B cell (primary cell): ENCODE results near the gene B3GALT6. TPM values are rescaled to one million over a fixed set of nuclear protein-coding genes. Genes with fewer than 3 reads are reported as not detected.

Experiments used
- ATAC-seq: fragments of 200-7000 bp; cut with Tn5 transposase; one replicate; pipeline ENCODE4 v1.10.0; 2021; ENCODE audit warnings: low read depth, mild to moderate bottlenecking, moderate number of reproducible peaks, moderate library complexity
- CTCF ChIA-PET: fragments of 350-600 bp; sonication (Branson Sonifier 250); formaldehyde crosslinking; loops from one replicate; lab custom pipeline; 2021; ENCODE audit warnings: antibody characterized with exemption, inconsistent platforms; lab: Charles Lee
- POLR2A ChIA-PET: fragments of 350-600 bp; sonication (Branson Sonifier 250); formaldehyde crosslinking; loops from one replicate; lab custom pipeline; 2021; ENCODE audit warnings: antibody characterized with exemption; lab: Charles Lee
- DNase-seq: peaks from one replicate; pipeline ENCODE4 v3.0.0; 2013
- H2AFZ ChIP-seq: 2 replicates; pipeline ENCODE4 v1.6.1; 2012; ENCODE audit warnings: mild to moderate bottlenecking, low read depth, low read length; ENCODE audit not compliant: insufficient read depth, poor library complexity, severe bottlenecking
- H3K27ac ChIP-seq, 2 donors: 1 replicate in 1 of 2; 2 replicates in 1 of 2; pipeline ENCODE4 v1.5.1; 2012 to 2013; ENCODE audit warnings: low read length in 2 of 2, mild to moderate bottlenecking in 2 of 2, moderate library complexity in 1 of 2
- H3K27me3 ChIP-seq, 4 experiments: fragments of 200-600 bp in 1 of 4; sonication (generic) in 1 of 4; replicated peaks in 1 of 4; 1 replicate in 2 of 4; 2 replicates in 2 of 4; pipeline versions ENCODE4 v1.6.1 to v1.7.0; 2013 to 2016; ENCODE audit warnings: low read length in 3 of 4, mild to moderate bottlenecking in 2 of 4, mixed read lengths in 1 of 4, moderate library complexity in 1 of 4; ENCODE audit not compliant: insufficient read depth in 4 of 4, control insufficient read depth in 3 of 4; ENCODE audit errors: control extremely low read depth in 1 of 4
- H3K36me3 ChIP-seq, 2 experiments: replicated peaks in 1 of 2; 1 replicate in 1 of 2; 2 replicates in 1 of 2; pipeline versions ENCODE4 v1.6.1 to v1.7.1; 2013; ENCODE audit warnings: low read length in 1 of 2; ENCODE audit not compliant: insufficient read depth in 2 of 2, control insufficient read depth in 1 of 2; ENCODE audit errors: control extremely low read depth in 1 of 2, extremely low read depth in 1 of 2
- H3K4me1 ChIP-seq, 2 donors: fragments of 200-600 bp in 1 of 2; sonication (generic) in 1 of 2; 1 replicate in 1 of 2; 2 replicates in 1 of 2; pipeline versions ENCODE4 v1.5.1 to v1.6.1; 2013 to 2017; ENCODE audit warnings: low read length in 2 of 2; ENCODE audit not compliant: control insufficient read depth in 2 of 2, insufficient read depth in 2 of 2
- H3K4me2 ChIP-seq: replicated peaks from 2 replicates; pipeline ENCODE3; 2012; ENCODE audit warnings: mild to moderate bottlenecking, low read depth, low read length; ENCODE audit not compliant: poor library complexity, severe bottlenecking
- H3K4me3 ChIP-seq, 5 experiments: fragments of 200-600 bp in 1 of 5; sonication (generic) in 1 of 5; 1 replicate in 3 of 5; 2 replicates in 2 of 5; pipeline versions ENCODE4 v1.5.1 to v1.7.0; 2011 to 2016; ENCODE audit warnings: low read length in 4 of 5, mild to moderate bottlenecking in 4 of 5, low read depth in 2 of 5, control low read depth in 1 of 5, moderate library complexity in 1 of 5; ENCODE audit not compliant: insufficient read depth in 1 of 5; ENCODE audit errors: control extremely low read depth in 1 of 5, extremely low read depth in 1 of 5
- H3K79me2 ChIP-seq: fragments of 200-600 bp; sonication (generic); one replicate; pipeline ENCODE4 v1.6.0; 2016; ENCODE audit warnings: low read length; ENCODE audit not compliant: control insufficient read depth, insufficient read depth
- H3K9ac ChIP-seq: fragments of 200-600 bp; sonication (generic); 2 replicates; pipeline ENCODE4 v1.6.1; 2017; ENCODE audit warnings: mild to moderate bottlenecking, low read length, moderate library complexity
- H3K9me3 ChIP-seq, 3 donors: one replicate each; pipeline versions ENCODE4 v1.6.1 to v1.7.1; 2013; ENCODE audit warnings: low read length in 2 of 3; ENCODE audit not compliant: control insufficient read depth in 2 of 3, insufficient read depth in 1 of 3; ENCODE audit errors: control extremely low read depth in 1 of 3
- H4K20me1 ChIP-seq: 2 replicates; pipeline ENCODE4 v1.6.0; 2012; ENCODE audit warnings: mild to moderate bottlenecking, low read length; ENCODE audit not compliant: insufficient read depth, control insufficient read depth, poor library complexity, severe bottlenecking
- H3K27ac Mint-ChIP-seq: one replicate; pipeline ENCODE4 v1.8.0; 2021; ENCODE audit warnings: mixed read lengths
- H3K27me3 Mint-ChIP-seq: one replicate; pipeline ENCODE4 v1.8.0; 2021; ENCODE audit warnings: mixed read lengths
- H3K4me1 Mint-ChIP-seq: one replicate; pipeline ENCODE4 v1.8.0; 2021; ENCODE audit warnings: mixed read lengths
- H3K4me3 Mint-ChIP-seq: one replicate; pipeline ENCODE4 v1.8.0; 2021; ENCODE audit warnings: mixed read lengths
- H3K9me3 Mint-ChIP-seq: one replicate; pipeline ENCODE4 v1.8.0; 2022; ENCODE audit warnings: mixed read lengths; ENCODE audit not compliant: insufficient read depth
- EZH2 ChIP-seq: IDR thresholded peaks from 2 replicates; pipeline ENCODE4 v1.6.1; 2012; ENCODE audit warnings: borderline replicate concordance, low read depth, mild to moderate bottlenecking, moderate library complexity, low read length; ENCODE audit not compliant: insufficient read depth, poor library complexity, severe bottlenecking
- WGBS: methylation state at CpG from one replicate; pipeline ENCODE4 v1.1.5; 2013; ENCODE audit warnings: missing lambda C conversion rate; ENCODE audit not compliant: insufficient coverage; 5-methylcytosine and 5-hydroxymethylcytosine counted together
- intact Hi-C: fragments of 100-400 bp; cut with micrococcal nuclease; formaldehyde crosslinking; loops from one replicate; pipeline ENCODE4 v1.10.0; 2022
- polyA plus RNA-seq: library from polyadenylated mRNA; depleted of rRNA; stranded (reverse); fragments of >200 nt; gene quantifications from 2 replicates; pipeline ENCODE4 v1.2.3, GENCODE V29; 2012
- total RNA-seq, 2 donors: library from RNA; stranded (reverse); fragments of 120-200 nt in 1 of 2; gene quantifications; 1 replicate in 1 of 2; 2 replicates in 1 of 2; pipeline versions ENCODE4 v1.2.3 to v1.2.4, GENCODE V29; 2013 to 2022
- TF ChIP-seq, protein P1 (sequence below): fragments of 200-600 bp; IDR thresholded peaks from one replicate; pipeline ENCODE4 v1.8.0; 2022; ENCODE audit warnings: antibody characterized with exemption, mild to moderate bottlenecking

B3GALT6 gene
- total and polyA plus RNA-seq, 2 donors (not counting 1 experiment from before 2014, with no cell fraction given): 5.9 to 21.0 TPM

GRCh38 chr1:1220197-1220596 lies 11.8 kb upstream of the B3GALT6 start:
- WGBS: 97% methylated on average over 24 of the region's 24 CpGs

GRCh38 chr1:1221887-1222574 lies 10.0 kb upstream of the B3GALT6 start:
- Mint-ChIP-seq H3K27me3 (no peaks in the 10 kb centered on the region), H3K27ac (no peak overlapping the region), H3K9me3 (no peaks in the 10 kb centered on the region), H3K4me1 (peaks cover 3% of the 10 kb centered on the region), H3K4me3 (no peak overlapping the region)
- Histone ChIP-seq H2AFZ (no peak overlapping the region), H3K36me3 (peaks cover 0 to 77% of the 10 kb centered on the region in 2 experiments), H3K79me2 (peaks cover 36% of the 10 kb centered on the region), H4K20me1 (peaks cover 80% of the 10 kb centered on the region), H3K4me2 (no peak overlapping the region), H3K9me3 (peaks cover 0 to 3% (median 0%) of the 10 kb centered on the region in 3 donors), H3K27me3 (no peaks in the 10 kb centered on the region), H3K4me1 (no peaks in the 10 kb centered on the region), H3K4me3 (no peak overlapping the region), H3K27ac (no peak overlapping the region), H3K9ac (no peak overlapping the region)
- ATAC-seq: no peak
- WGBS: 89% methylated on average over 29 of the region's 30 CpGs
- POLR2A ChIA-PET: no interaction called here
- TF ChIP-seq EZH2: no peak
- TF ChIP-seq, protein P1, sequence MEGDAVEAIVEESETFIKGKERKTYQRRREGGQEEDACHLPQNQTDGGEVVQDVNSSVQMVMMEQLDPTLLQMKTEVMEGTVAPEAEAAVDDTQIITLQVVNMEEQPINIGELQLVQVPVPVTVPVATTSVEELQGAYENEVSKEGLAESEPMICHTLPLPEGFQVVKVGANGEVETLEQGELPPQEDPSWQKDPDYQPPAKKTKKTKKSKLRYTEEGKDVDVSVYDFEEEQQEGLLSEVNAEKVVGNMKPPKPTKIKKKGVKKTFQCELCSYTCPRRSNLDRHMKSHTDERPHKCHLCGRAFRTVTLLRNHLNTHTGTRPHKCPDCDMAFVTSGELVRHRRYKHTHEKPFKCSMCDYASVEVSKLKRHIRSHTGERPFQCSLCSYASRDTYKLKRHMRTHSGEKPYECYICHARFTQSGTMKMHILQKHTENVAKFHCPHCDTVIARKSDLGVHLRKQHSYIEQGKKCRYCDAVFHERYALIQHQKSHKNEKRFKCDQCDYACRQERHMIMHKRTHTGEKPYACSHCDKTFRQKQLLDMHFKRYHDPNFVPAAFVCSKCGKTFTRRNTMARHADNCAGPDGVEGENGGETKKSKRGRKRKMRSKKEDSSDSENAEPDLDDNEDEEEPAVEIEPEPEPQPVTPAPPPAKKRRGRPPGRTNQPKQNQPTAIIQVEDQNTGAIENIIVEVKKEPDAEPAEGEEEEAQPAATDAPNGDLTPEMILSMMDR: no peak
- DNase-seq: no peak
- CTCF ChIA-PET: interaction anchor here (1.0 kb wide), 1 partner anchor 70 kb away, joined by 3 read pairs; no protein-coding TSS in a partner anchor
- intact Hi-C loops: no loop called here

More at GRCh38 chr1:1220197-1220596, 11.8 kb upstream of the B3GALT6 start:
- H3K4me1 ChIP-seq: peaks cover 3 to 4% of the 10 kb centered on the region in 2 donors
- no peak for TF ChIP-seq EZH2
- peaks cover 74% of the 10 kb centered on the region for H4K20me1 ChIP-seq
- peaks cover 18% of the 10 kb centered on the region for H3K79me2 ChIP-seq
- H3K27me3 ChIP-seq: no peaks in the 10 kb centered on the region
- POLR2A ChIA-PET: no interaction called here
- peaks cover 0 to 68% of the 10 kb centered on the region in 2 experiments for H3K36me3 ChIP-seq
- no peak overlapping the region for H3K4me3 Mint-ChIP-seq
- H2AFZ ChIP-seq: no peak overlapping the region
- ATAC-seq (no peak), DNase-seq (no peak)
- H3K27me3 Mint-ChIP-seq: no peaks in the 10 kb centered on the region
- intact Hi-C loops: no loop called here
- H3K9ac ChIP-seq: no peak overlapping the region
- no peak overlapping the region for H3K4me2 ChIP-seq
- CTCF ChIA-PET: no interaction called here
- H3K27ac Mint-ChIP-seq: no peak overlapping the region
- H3K4me3 ChIP-seq: no peak overlapping the region
- H3K4me1 Mint-ChIP-seq: peaks cover 8% of the 10 kb centered on the region
- H3K27ac ChIP-seq: no peak overlapping the region
- no peaks in the 10 kb centered on the region for H3K9me3 Mint-ChIP-seq
- peaks cover 0 to 3% (median 0%) of the 10 kb centered on the region in 3 donors for H3K9me3 ChIP-seq
